ENCODE data around the gene OCA2. TPM values are rescaled to one million over a fixed set of nuclear protein-coding genes. Genes with fewer than 3 reads are reported as not detected.

Gene OCA2
- total RNA-seq, 1 experiment from 2014 or later = not detected

DNA sequence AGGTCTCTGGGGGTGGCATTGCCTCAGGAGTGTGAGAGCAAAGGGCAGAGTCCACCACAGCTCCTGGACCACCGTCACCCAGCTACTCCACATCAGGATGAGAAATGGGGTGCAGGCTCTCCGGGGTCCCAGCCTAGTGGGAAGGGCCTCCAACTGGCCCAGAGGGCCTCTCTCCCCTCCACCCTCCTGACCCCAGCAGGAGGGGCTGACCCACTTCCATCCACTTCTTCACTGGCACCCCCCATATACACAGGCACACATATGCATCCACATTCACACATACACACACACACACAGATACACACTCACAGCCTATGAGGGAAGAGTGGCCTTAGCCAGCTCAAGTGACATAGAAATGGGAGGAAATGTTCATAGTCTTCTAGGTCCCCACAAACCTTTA is 286.0 kb downstream of the OCA2 start:
- Mint-ChIP-seq H3K27ac (ENCODE audit: low read depth, unreplicated experiment) (no peak overlapping the region), H3K9me3 (ENCODE audit: unreplicated experiment) (peaks cover 16% of the 10 kb centered on the region), H3K4me1 (ENCODE audit: insufficient read depth, unreplicated experiment) (no peaks in the 10 kb centered on the region), H3K27me3 (ENCODE audit: insufficient read depth, unreplicated experiment) (no peaks in the 10 kb centered on the region), H3K36me3 (ENCODE audit: insufficient read depth, unreplicated experiment) (no peaks in the 10 kb centered on the region), H3K4me3 (ENCODE audit: unreplicated experiment) (no peak overlapping the region)
- CTCF ChIA-PET = no interaction called here
- intact Hi-C loops (cut with micrococcal nuclease) = no loop called here
- POLR2A ChIA-PET = no interaction called here
- BruUV-seq (replicated peaks) = no TSS peak
- TF ChIP-seq, protein P1, sequence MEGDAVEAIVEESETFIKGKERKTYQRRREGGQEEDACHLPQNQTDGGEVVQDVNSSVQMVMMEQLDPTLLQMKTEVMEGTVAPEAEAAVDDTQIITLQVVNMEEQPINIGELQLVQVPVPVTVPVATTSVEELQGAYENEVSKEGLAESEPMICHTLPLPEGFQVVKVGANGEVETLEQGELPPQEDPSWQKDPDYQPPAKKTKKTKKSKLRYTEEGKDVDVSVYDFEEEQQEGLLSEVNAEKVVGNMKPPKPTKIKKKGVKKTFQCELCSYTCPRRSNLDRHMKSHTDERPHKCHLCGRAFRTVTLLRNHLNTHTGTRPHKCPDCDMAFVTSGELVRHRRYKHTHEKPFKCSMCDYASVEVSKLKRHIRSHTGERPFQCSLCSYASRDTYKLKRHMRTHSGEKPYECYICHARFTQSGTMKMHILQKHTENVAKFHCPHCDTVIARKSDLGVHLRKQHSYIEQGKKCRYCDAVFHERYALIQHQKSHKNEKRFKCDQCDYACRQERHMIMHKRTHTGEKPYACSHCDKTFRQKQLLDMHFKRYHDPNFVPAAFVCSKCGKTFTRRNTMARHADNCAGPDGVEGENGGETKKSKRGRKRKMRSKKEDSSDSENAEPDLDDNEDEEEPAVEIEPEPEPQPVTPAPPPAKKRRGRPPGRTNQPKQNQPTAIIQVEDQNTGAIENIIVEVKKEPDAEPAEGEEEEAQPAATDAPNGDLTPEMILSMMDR (IDR thresholded peaks at IDR 0.05; ENCODE audit: unreplicated experiment) = no peak
- no peak for DNase-seq (ENCODE audit: unreplicated experiment)

DNA sequence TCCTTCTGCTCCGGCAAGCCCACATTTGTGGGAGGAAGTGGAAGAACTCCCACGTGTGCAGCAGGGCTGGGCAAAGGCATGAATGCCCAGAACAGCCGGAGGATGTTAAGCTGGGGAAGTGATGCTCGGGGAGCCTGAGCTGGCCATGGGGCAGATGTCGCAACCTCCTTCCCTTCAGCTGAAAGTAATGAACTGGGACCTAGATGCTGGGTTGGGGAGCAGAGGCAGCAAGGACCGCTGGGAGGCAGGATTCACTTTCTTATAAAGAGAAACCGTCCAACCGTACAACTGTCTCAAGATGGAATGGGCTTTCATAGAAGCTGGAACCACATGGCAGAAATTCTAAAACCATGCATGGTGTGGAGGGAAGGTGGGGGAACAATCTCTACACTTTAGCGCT is 290.9 kb downstream of the OCA2 start:
- Mint-ChIP-seq H3K4me3 (ENCODE audit: unreplicated experiment) (no peak overlapping the region), H3K27ac (ENCODE audit: low read depth, unreplicated experiment) (no peak overlapping the region), H3K27me3 (ENCODE audit: insufficient read depth, unreplicated experiment) (no peaks in the 10 kb centered on the region), H3K36me3 (ENCODE audit: insufficient read depth, unreplicated experiment) (no peaks in the 10 kb centered on the region), H3K9me3 (ENCODE audit: unreplicated experiment) (peaks cover 8% of the 10 kb centered on the region), H3K4me1 (ENCODE audit: insufficient read depth, unreplicated experiment) (no peaks in the 10 kb centered on the region)
- CTCF ChIA-PET = no interaction called here
- intact Hi-C loops (cut with micrococcal nuclease) = no loop called here
- POLR2A ChIA-PET = no interaction called here
- TF ChIP-seq, protein P1 (IDR thresholded peaks at IDR 0.05; ENCODE audit: unreplicated experiment) = no peak
- BruUV-seq (replicated peaks) = no TSS peak
- no peak for DNase-seq (ENCODE audit: unreplicated experiment)

DNA sequence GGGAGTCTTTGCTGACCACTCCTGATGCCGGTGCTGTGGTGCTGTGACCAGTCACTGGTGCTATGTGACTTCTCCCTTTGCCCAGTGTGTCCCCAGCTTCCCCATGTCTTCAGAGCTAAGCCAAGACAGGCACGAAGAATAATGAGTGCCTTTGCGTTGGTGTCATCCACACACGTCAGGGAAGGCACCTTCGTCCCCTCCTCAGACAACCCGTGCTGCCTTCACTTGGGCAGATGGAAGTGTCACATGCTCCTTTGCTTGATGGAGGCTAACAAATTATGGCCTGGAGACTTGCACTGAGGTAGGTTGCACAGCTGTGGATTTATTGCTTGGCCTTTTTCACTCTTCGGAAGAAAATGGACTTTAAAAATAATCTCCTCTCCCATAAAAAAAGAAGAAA is 291.8 kb downstream of the OCA2 start:
- no TSS peak for BruUV-seq (replicated peaks)
- TF ChIP-seq, protein P1 (IDR thresholded peaks at IDR 0.05; ENCODE audit: unreplicated experiment) = no peak
- Mint-ChIP-seq H3K9me3 (ENCODE audit: unreplicated experiment) (peaks cover 8% of the 10 kb centered on the region), H3K36me3 (ENCODE audit: insufficient read depth, unreplicated experiment) (no peaks in the 10 kb centered on the region), H3K27ac (ENCODE audit: low read depth, unreplicated experiment) (no peak overlapping the region), H3K4me3 (ENCODE audit: unreplicated experiment) (no peak overlapping the region), H3K27me3 (ENCODE audit: insufficient read depth, unreplicated experiment) (no peaks in the 10 kb centered on the region), H3K4me1 (ENCODE audit: insufficient read depth, unreplicated experiment) (no peaks in the 10 kb centered on the region)
- ChIA-PET CTCF (interaction anchor here (0.6 kb wide), 1 partner anchor 123 kb away, joined by 3 read pairs; no protein-coding TSS in a partner anchor), POLR2A (no interaction called here)
- no peak for DNase-seq (ENCODE audit: unreplicated experiment)
- intact Hi-C loops (cut with micrococcal nuclease) = no loop called here

DNA sequence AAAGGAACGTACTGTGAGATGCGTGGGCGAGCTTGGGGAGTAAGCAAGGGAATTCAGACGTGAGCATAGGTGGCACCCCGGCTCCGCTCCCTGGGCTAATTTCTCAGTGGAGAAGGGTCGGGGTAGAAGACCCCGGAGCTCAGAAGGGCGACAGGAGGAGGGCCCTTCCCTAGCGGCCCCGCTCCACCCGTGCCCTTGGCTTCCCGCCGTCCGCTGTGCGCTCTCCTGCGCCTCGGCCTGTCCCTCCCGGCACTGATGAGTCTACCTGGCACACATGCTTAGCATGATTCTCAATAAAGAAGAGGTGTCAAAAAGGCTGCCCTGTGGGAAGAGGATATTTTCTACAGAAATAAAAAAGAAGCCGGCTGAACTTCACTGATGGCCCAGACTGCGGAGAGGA is 292.7 kb downstream of the OCA2 start:
- intact Hi-C loops (cut with micrococcal nuclease) = no loop called here
- TF ChIP-seq, protein P1 (IDR thresholded peaks at IDR 0.05; ENCODE audit: unreplicated experiment) = no peak
- ChIA-PET CTCF (interaction anchor here (0.7 kb wide), 1 partner anchor 99 kb away, joined by 3 read pairs; no protein-coding TSS in a partner anchor), POLR2A (no interaction called here)
- H3K9me3 Mint-ChIP-seq (ENCODE audit: unreplicated experiment) = peaks cover 8% of the 10 kb centered on the region
- BruUV-seq (replicated peaks) = no TSS peak
- H3K27me3 Mint-ChIP-seq (ENCODE audit: insufficient read depth, unreplicated experiment) = no peaks in the 10 kb centered on the region
- no peak for DNase-seq (ENCODE audit: unreplicated experiment)
- no peak overlapping the region for H3K27ac Mint-ChIP-seq (ENCODE audit: low read depth, unreplicated experiment)
- no peak overlapping the region for H3K4me3 Mint-ChIP-seq (ENCODE audit: unreplicated experiment)
- H3K4me1 Mint-ChIP-seq (ENCODE audit: insufficient read depth, unreplicated experiment) = no peaks in the 10 kb centered on the region
- H3K36me3 Mint-ChIP-seq (ENCODE audit: insufficient read depth, unreplicated experiment) = no peaks in the 10 kb centered on the region
